HepG2 (cell line): ENCODE measurements around the gene SNRNP27.
A peak's percentile ranks its signal among the peaks of the same experiment; 100 is the strongest.

Experiments used
- ADNP ChIP-seq: sonication (generic); formaldehyde crosslinking; IDR thresholded peaks from 2 replicates; pipeline ENCODE4 v1.4.0; 2020; ENCODE audit warnings: missing genetic modification reagents
- ATF7 ChIP-seq, 2 experiments: fragments of 450-650 bp in 1 of 2; sonication (generic) in 1 of 2; formaldehyde crosslinking in 1 of 2; IDR thresholded peaks; 2 replicates each; pipeline versions ENCODE4 v1.4.0 to v1.6.1; 2016 to 2020; ENCODE audit warnings: antibody characterized with exemption in 1 of 2, mild to moderate bottlenecking in 1 of 2, missing genetic modification reagents in 1 of 2
- DNMT3B ChIP-seq: conservative IDR thresholded peaks from 2 replicates; pipeline ENCODE4 v1.6.1; 2016; ENCODE audit warnings: missing biosample characterization, control low read depth
- EZH2 ChIP-seq: conservative IDR thresholded peaks from 2 replicates; pipeline ENCODE4 v1.6.1; 2012; ENCODE audit warnings: mild to moderate bottlenecking, low read depth, low read length, moderate library complexity
- HNRNPK ChIP-seq: fragments of 200-400 bp; formaldehyde crosslinking; IDR thresholded peaks from 2 replicates; pipeline ENCODE4 v1.6.1; 2018; ENCODE audit warnings: low read length, low read depth, moderate library complexity, mild to moderate bottlenecking; ENCODE audit not compliant: poor library complexity, severe bottlenecking
- KAT7 ChIP-seq: IDR thresholded peaks from 2 replicates; pipeline ENCODE4 v1.6.1; 2018; ENCODE audit warnings: borderline replicate concordance, missing compliant biosample characterization
- MAFK ChIP-seq, 2 experiments: IDR thresholded peaks in 1 of 2; conservative IDR thresholded peaks in 1 of 2; 2 replicates each; pipeline ENCODE4 v1.6.1; 2011; ENCODE audit warnings: improper control_type of control experiment in 2 of 2, low read length in 2 of 2
- MZF1 ChIP-seq: sonication (generic); formaldehyde crosslinking; IDR thresholded peaks from 2 replicates; pipeline ENCODE4 v1.8.1; 2023; ENCODE audit warnings: mild to moderate bottlenecking, missing genetic modification reagents, borderline replicate concordance
- POLR2A ChIP-seq, 2 experiments: IDR thresholded peaks; 2 replicates each; pipeline ENCODE4 v1.6.1; 2011; ENCODE audit warnings: low read depth in 2 of 2, low read length in 2 of 2, mild to moderate bottlenecking in 1 of 2, moderate library complexity in 1 of 2; ENCODE audit not compliant: insufficient read depth in 1 of 2
- ZNF530 ChIP-seq: sonication (generic); formaldehyde crosslinking; IDR thresholded peaks from 2 replicates; pipeline ENCODE4 v1.5.0; 2020; ENCODE audit warnings: low read depth, mild to moderate bottlenecking, missing genetic modification reagents
- ZNF816 ChIP-seq: sonication (generic); formaldehyde crosslinking; IDR thresholded peaks from 2 replicates; pipeline ENCODE4 v1.8.0; 2022; ENCODE audit warnings: missing genetic modification reagents, mild to moderate bottlenecking, borderline replicate concordance
- TF ChIP-seq, protein P1 (sequence below): IDR thresholded peaks from 2 replicates; pipeline ENCODE4 v1.6.1; 2016; ENCODE audit warnings: low read depth, control low read depth
- TF ChIP-seq, protein P2 (sequence below): IDR thresholded peaks from 2 replicates; pipeline ENCODE4 v1.6.1; 2012; ENCODE audit warnings: inconsistent platforms

DNA sequence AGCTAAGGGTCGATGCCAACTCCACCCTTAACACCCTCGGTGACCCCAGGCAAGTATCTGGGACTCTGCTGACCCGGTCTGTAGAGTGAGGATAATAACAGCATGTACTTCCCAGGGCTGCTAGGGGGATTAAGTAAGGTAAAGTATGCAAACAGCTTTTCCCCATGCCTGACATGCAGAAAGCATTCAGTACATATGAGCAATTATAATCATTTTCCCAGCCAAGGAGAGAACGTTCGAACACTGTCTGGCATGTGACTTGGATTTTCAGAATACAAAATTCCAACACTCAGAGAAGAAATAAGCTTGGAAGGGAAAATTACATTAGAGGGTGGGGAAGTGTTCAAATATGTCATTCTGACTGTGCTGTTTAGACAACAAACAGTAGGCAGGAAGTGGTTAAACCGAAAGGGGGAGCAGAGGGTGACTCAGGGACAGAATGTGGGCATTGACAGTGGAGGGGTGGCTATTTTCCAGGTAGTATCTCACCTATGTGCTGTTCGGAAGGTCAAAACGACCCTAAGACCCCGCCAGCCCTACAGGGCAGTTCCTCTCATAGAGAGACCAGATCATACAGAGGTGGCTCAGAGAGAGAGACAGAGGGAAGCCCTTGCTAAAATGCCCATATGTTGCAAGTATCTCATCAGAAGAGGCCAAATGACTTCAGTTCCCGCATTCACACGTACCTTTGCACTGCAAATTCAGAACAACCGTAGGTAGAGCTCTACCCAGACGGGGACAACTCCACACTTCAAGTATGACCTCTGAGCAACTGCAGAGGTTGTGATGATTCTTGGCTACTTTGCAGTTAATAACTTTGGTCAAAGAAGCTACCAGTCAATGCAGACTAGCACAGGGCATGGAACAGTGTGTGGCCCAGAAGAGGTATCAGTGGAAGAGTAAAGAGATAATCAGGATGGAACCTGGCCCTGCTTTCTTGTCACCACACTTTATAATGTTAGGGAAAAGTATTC is 52.9 kb downstream of the SNRNP27 start:
- no peak for TF ChIP-seq ATF7 (IDR thresholded peaks at IDR 0.05)
- no peak for TF ChIP-seq ATF7 (CRISPR knock-in tag; IDR thresholded peaks at IDR 0.05)
- TF ChIP-seq ADNP (CRISPR knock-in tag) = no peak
- no peak for TF ChIP-seq ZNF530 (CRISPR knock-in tag)
- TF ChIP-seq MAFK (conservative IDR thresholded peaks at IDR 0.05 in 1 of 2, IDR thresholded peaks at IDR 0.05 in 1 of 2; ENCODE audit: low read length in 2 of 2) = no peak
- TF ChIP-seq DNMT3B (CRISPR knock-in tag) = 0 out of 2 replicates have a peak, but pooled peaks have one; percentile 63
- peak; percentile 25; the same call in 1 of the 2 replicates for TF ChIP-seq KAT7 (CRISPR knock-in tag)
- TF ChIP-seq HNRNPK = no peak
- TF ChIP-seq ZNF816 (CRISPR knock-in tag) = no peak
- no peak for TF ChIP-seq MZF1 (CRISPR knock-in tag)
- TF ChIP-seq, protein P1, sequence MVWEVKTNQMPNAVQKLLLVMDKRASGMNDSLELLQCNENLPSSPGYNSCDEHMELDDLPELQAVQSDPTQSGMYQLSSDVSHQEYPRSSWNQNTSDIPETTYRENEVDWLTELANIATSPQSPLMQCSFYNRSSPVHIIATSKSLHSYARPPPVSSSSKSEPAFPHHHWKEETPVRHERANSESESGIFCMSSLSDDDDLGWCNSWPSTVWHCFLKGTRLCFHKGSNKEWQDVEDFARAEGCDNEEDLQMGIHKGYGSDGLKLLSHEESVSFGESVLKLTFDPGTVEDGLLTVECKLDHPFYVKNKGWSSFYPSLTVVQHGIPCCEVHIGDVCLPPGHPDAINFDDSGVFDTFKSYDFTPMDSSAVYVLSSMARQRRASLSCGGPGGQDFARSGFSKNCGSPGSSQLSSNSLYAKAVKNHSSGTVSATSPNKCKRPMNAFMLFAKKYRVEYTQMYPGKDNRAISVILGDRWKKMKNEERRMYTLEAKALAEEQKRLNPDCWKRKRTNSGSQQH = no peak
- TF ChIP-seq, protein P2, sequence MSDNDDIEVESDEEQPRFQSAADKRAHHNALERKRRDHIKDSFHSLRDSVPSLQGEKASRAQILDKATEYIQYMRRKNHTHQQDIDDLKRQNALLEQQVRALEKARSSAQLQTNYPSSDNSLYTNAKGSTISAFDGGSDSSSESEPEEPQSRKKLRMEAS = 0 out of 2 replicates have a peak, but pooled peaks have one; percentile 3
- TF ChIP-seq EZH2 = no peak
- TF ChIP-seq POLR2A (IDR thresholded peaks at IDR 0.05; ENCODE audit: insufficient read depth in 1 of 2, low read depth in 2 of 2, low read length in 2 of 2) = no peak
